Raji (cell line): ENCODE results near the gene MTTP.

ENCODE experiments used
- POLR2A ChIP-seq: IDR thresholded peaks from 2 replicates; pipeline ENCODE4 v1.6.1; 2011; ENCODE audit warnings: low read depth, low read length, control low read depth; ENCODE audit not compliant: insufficient read depth

The MTTP gene

DNA sequence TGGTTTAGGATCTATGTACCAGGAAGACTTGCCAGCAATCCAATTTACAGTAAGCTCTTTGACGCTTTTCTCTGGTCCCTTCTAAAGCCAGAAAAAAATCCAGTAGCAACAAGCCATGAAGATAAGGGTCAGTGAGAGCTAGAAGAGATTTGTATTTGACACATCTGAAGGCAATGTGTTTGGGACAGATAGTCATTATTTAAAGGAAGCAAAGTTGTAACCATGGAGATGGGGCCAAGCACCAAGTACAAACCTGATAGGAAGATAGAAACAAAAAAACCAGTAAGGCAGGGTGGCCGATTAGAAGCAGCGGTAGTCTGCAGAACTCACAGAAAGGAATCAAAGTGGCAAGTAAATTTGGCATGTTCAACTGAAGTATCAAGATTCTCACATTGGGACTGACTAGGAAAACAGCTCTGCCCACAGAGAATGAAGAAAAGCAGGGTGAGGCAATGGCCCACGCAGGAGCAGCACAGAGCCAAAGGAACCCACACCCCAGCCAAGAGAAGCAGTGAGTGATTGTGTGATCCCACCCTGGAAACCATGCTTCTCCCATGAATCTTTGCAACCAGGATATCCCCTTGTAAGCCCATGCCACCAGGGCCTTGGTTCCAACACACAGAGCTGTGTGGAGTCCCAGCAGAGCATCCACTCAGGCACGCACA, 95.9 kb downstream of the MTTP start:
- TF ChIP-seq POLR2A, result no peak
